Epithelial cell of esophagus (primary cell): Measurements from ENCODE around the gene CRYBG3.

ENCODE experiments used
- DNase-seq: peaks from one replicate; pipeline ENCODE4 v3.0.0; 2010; ENCODE audit warnings: low read depth
- H3K4me3 ChIP-seq: 2 replicates; pipeline ENCODE4 v1.5.1; 2011; ENCODE audit warnings: mild to moderate bottlenecking, low read length, control low read depth
- TF ChIP-seq, protein P1 (sequence below): IDR thresholded peaks from 2 replicates; pipeline ENCODE4 v1.5.1; 2011; ENCODE audit warnings: low read depth, mild to moderate bottlenecking, low read length, control low read depth, inconsistent platforms; ENCODE audit not compliant: insufficient read depth; ENCODE audit errors: missing control alignments

The CRYBG3 gene

DNA sequence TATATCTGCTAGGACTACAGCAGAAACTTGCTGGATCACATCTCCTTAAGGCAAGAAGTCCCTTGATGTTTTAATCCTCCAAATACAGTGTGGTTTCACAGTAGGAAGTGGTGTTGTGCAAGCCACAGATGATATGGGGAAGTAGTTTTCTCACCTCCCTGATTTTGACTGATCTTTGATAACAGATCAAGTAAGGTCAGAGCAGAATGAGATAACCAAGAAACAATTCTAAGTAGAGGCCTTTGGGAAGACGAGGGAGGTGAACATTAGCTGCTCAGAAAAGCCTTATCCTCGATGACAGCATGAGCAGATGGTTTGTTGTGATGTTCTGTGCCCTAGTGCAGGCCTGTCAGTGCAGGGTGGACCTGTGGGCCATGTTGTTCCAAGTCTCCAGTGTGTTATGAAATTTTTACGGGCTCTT, 89.1 kb downstream of the CRYBG3 start:
- DNase-seq = peak; percentile 31
- no peak overlapping the region for H3K4me3 ChIP-seq
- TF ChIP-seq, protein P1, sequence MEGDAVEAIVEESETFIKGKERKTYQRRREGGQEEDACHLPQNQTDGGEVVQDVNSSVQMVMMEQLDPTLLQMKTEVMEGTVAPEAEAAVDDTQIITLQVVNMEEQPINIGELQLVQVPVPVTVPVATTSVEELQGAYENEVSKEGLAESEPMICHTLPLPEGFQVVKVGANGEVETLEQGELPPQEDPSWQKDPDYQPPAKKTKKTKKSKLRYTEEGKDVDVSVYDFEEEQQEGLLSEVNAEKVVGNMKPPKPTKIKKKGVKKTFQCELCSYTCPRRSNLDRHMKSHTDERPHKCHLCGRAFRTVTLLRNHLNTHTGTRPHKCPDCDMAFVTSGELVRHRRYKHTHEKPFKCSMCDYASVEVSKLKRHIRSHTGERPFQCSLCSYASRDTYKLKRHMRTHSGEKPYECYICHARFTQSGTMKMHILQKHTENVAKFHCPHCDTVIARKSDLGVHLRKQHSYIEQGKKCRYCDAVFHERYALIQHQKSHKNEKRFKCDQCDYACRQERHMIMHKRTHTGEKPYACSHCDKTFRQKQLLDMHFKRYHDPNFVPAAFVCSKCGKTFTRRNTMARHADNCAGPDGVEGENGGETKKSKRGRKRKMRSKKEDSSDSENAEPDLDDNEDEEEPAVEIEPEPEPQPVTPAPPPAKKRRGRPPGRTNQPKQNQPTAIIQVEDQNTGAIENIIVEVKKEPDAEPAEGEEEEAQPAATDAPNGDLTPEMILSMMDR = no peak

DNA sequence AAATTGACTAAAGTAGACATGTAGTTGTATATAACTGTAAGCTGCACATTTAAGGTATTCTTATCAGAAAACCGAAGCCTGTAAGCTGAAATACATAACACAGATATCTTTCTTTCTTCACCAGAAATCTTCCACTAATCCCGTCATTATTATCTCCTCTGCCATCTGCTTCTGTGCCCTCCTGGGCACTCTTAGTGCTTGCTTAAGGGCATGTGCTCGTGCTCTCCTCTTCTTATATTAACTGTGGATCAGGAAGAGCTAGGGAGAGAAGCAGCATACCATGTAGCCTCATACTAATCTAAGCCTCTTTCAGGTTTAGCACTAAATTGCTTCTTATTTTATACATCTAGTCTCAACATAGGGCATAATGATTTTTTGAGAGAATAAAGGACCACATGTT, 89.6 kb downstream of the CRYBG3 start:
- no peak overlapping the region for H3K4me3 ChIP-seq
- no peak for DNase-seq
- TF ChIP-seq, protein P1 = no peak

DNA sequence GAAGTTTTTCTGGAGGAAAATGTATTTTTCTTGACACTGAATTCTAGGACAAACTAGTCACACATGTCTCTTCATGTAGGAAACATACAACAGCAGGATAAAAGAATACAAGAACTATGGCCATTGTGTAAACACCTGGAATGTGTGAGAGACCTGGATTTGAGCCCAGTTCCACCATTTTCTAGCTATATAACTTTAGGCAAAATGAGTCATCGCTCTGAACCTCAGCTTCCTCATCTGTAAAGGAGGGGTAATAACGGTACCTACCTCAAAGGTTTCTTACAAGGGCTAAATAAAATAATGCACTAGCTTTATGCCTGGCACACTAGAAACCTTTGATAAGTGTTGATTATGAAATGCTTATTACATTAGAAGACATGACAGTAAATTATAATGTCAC, 92.6 kb downstream of the CRYBG3 start:
- TF ChIP-seq, protein P1 = no peak
- DNase-seq = peak; percentile 94
- H3K4me3 ChIP-seq = no peak overlapping the region

DNA sequence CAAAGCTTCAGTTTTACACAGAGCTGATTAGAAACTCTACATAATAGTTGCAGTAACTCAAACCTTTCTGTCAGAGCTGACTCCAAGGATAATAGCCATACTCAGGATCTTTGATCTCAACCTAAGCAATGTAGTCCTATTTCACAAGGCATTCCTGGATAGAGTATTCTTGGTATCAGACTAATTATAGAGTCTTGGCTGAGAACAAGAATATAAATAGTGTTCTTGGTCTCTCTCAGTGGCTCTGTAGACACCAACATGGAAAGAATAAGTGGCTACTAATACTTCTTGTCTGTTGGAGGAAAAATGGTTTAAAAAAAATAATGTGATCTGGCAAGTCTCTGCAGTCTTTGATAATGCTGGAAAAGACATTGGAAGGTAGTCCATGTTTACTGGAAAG, 94.8 kb downstream of the CRYBG3 start:
- TF ChIP-seq, protein P1 = no peak
- H3K4me3 ChIP-seq = no peak overlapping the region
- DNase-seq = no peak

DNA sequence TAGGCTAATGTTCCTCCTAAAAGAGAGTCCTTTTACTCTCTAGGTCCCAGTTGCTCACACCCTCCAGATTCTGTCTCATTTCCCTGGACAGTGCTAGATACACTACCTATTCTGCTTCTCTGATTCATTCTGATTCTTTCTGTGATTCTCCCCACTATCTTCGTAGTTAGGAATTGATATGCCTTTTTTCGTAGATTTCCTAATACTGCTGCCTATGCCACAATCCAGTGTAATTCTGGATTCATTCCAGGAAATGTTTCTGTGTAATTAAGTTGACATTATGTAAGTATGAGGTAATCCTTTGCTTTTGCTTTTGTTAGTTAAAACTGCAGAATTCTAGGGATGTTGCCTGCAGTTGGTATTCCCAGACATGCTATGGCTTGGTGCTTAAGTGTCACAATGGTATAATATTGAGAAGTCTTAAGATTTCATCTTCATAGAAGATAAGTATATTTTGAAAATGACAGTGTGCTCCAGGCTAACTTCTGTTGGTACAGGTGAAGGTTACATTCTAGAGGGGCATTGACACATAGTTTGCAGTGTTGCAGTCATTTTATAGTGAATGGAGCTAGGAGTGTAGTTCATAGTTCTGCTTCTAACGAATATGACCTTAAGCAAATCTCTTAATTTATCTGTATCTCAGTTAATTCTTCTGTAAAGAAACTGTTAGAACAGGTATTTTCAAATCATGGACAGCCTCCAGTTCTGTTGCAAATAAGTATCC, 96.2 kb downstream of the CRYBG3 start:
- peak; percentile 83 for DNase-seq
- TF ChIP-seq, protein P1 = no peak
- no peak overlapping the region for H3K4me3 ChIP-seq

DNA sequence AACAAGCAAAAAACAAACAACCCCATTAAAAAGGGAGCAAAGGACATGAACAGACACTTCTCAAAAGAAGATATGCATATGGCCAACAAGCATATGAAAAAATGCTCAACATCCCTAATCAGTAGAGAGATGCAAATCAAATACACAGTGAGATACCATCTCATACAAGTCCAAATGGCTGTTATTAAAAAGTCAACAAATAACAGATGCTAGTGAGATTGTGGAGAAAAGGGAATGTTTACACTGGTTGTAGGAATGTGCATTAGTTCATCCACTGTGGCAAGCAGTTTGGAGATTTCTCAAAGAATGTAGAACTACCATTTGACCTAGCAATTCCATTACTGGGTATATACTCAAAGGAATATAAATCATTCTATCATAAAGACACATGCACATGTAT, 105.9 kb downstream of the CRYBG3 start:
- TF ChIP-seq, protein P1 = no peak
- H3K4me3 ChIP-seq = no peak overlapping the region
- DNase-seq = no peak

DNA sequence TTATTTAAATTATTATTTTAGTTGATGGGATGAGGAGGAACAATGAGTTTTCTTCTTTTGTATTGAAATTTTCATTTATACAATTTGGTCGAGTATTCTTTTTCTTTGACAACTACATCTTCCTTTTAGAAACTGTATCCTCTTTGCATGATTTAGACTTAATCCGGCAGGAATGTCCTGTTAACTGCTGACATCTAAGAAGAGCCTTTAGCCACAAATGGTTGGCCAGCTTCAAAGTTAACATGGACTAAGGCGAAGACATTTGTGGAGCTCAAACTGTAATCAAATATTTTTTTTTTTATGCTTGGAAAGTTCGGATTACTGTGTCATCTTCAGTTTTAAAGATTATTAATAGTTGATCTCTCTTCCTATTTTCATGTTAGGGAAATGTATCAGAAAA, 107.2 kb downstream of the CRYBG3 start:
- TF ChIP-seq, protein P1 = no peak
- no peak overlapping the region for H3K4me3 ChIP-seq
- DNase-seq = no peak
